ENCODE measurements around the gene PADI1.

Gene PADI1

GRCh38 chr1:17163789-17164666, 40.9 kb upstream of the PADI1 start:
- Histone ChIP-seq H3K4me2 (ENCODE audit: low read length) (no peak overlapping the region), H3K79me2 (no peaks in the 10 kb centered on the region), H2AFZ (no peak overlapping the region), H3K9me3 (ENCODE audit: control insufficient read depth, low read length) (no peaks in the 10 kb centered on the region), H3K36me3 (ENCODE audit: control insufficient read depth, insufficient read depth, low read length) (no peaks in the 10 kb centered on the region), H3K27ac (no peak overlapping the region), H3K9ac (no peak overlapping the region), H3K27me3 (ENCODE audit: control insufficient read depth, insufficient read depth, low read length) (no peaks in the 10 kb centered on the region), H3K4me1 (no peaks in the 10 kb centered on the region), H3K4me3 (ENCODE audit: low read depth, low read length) (no peak overlapping the region)
- TF ChIP-seq CTCF (IDR thresholded peaks at IDR 0.05) = no peak

GRCh38 chr1:17165823-17166222, 39.1 kb upstream of the PADI1 start:
- no peaks in the 10 kb centered on the region for H3K27me3 ChIP-seq (ENCODE audit: control insufficient read depth, insufficient read depth, low read length)
- H3K36me3 ChIP-seq (ENCODE audit: control insufficient read depth, insufficient read depth, low read length) = no peaks in the 10 kb centered on the region
- H2AFZ ChIP-seq = no peak overlapping the region
- H3K4me1 ChIP-seq = no peaks in the 10 kb centered on the region
- H3K9ac ChIP-seq = no peak overlapping the region
- no peak for TF ChIP-seq CTCF (IDR thresholded peaks at IDR 0.05)
- H3K27ac ChIP-seq = no peak overlapping the region
- H3K4me3 ChIP-seq (ENCODE audit: low read depth, low read length) = no peak overlapping the region
- H3K79me2 ChIP-seq = no peaks in the 10 kb centered on the region
- no peaks in the 10 kb centered on the region for H3K9me3 ChIP-seq (ENCODE audit: control insufficient read depth, low read length)
- H3K4me2 ChIP-seq (ENCODE audit: low read length) = no peak overlapping the region

GRCh38 chr1:17167041-17167785, 37.7 kb upstream of the PADI1 start:
- no peaks in the 10 kb centered on the region for H3K4me1 ChIP-seq
- H3K36me3 ChIP-seq (ENCODE audit: control insufficient read depth, insufficient read depth, low read length) = no peaks in the 10 kb centered on the region
- no peak overlapping the region for H3K27ac ChIP-seq
- no peak overlapping the region for H3K4me2 ChIP-seq (ENCODE audit: low read length)
- no peaks in the 10 kb centered on the region for H3K27me3 ChIP-seq (ENCODE audit: control insufficient read depth, insufficient read depth, low read length)
- TF ChIP-seq CTCF (IDR thresholded peaks at IDR 0.05) = no peak
- no peaks in the 10 kb centered on the region for H3K79me2 ChIP-seq
- H3K9me3 ChIP-seq (ENCODE audit: control insufficient read depth, low read length) = no peaks in the 10 kb centered on the region
- no peak overlapping the region for H3K9ac ChIP-seq
- no peak overlapping the region for H2AFZ ChIP-seq
- H3K4me3 ChIP-seq (ENCODE audit: low read depth, low read length) = no peak overlapping the region

- no peaks in the 10 kb centered on the region for H3K36me3 ChIP-seq (ENCODE audit: control insufficient read depth, insufficient read depth, low read length)
These were observed 37.2 kb upstream of the PADI1 start for GRCh38 chr1:17167786-17168090.

More at GRCh38 chr1:17167786-17168090, 37.2 kb upstream of the PADI1 start:
- no peak overlapping the region for H3K4me3 ChIP-seq (ENCODE audit: low read depth, low read length)
- H3K79me2 ChIP-seq = no peaks in the 10 kb centered on the region
- no peaks in the 10 kb centered on the region for H3K4me1 ChIP-seq
- H2AFZ ChIP-seq = no peak overlapping the region
- no peak overlapping the region for H3K4me2 ChIP-seq (ENCODE audit: low read length)
- no peak overlapping the region for H3K27ac ChIP-seq
- no peak overlapping the region for H3K9ac ChIP-seq
- H3K27me3 ChIP-seq (ENCODE audit: control insufficient read depth, insufficient read depth, low read length) = no peaks in the 10 kb centered on the region
- H3K9me3 ChIP-seq (ENCODE audit: control insufficient read depth, low read length) = no peaks in the 10 kb centered on the region
- no peak for TF ChIP-seq CTCF (IDR thresholded peaks at IDR 0.05)
